ENCODE results near the gene DACT2.
"Not testable (repeated sequence)": the region's sequence is repeated elsewhere in the genome, so short reads cannot be mapped to it uniquely, and the experiment has no call there.

GRCh38 chr6:168281314-168281713 is 38.3 kb downstream of the DACT2 start:
- TF ChIP-seq CTCF (IDR thresholded peaks at IDR 0.05); POLR2AphosphoS5 (IDR thresholded peaks at IDR 0.05; ENCODE audit: low read depth, low read length): not testable (repeated sequence)

Measured in Panc1 (cell line).